Fibroblast of villous mesenchyme (primary cell): ENCODE results near the gene PIGW. TPM values are rescaled to one million over a fixed set of nuclear protein-coding genes. Genes with fewer than 3 reads are reported as not detected.

Source experiments
- DNase-seq: peaks from one replicate; pipeline ENCODE4 v3.0.0-alpha.2; 2010; ENCODE audit warnings: low read depth
- H3K4me3 ChIP-seq: 2 replicates; pipeline ENCODE4 v1.5.1; 2011; ENCODE audit warnings: low read depth, mild to moderate bottlenecking, low read length
- CTCF ChIP-seq: IDR thresholded peaks from 2 replicates; pipeline ENCODE4 v1.5.1; 2012; ENCODE audit warnings: low read depth, mild to moderate bottlenecking, low read length; ENCODE audit not compliant: insufficient read depth
- total RNA-seq: library from RNA; depleted of rRNA; stranded (reverse); fragments of >200 nt; gene quantifications from 2 replicates; pipeline ENCODE4 v1.2.3, GENCODE V29; 2012

The PIGW gene
- total RNA-seq, 1 donor = 8.6 TPM

GRCh38 chr17:36545077-36545464 is 10.3 kb downstream of the PIGW start:
- H3K4me3 ChIP-seq = peak overlapping the region; percentile 96
- DNase-seq = no peak
- no peak for TF ChIP-seq CTCF

GRCh38 chr17:36545465-36546417 is 11.0 kb downstream of the PIGW start:
- TF ChIP-seq CTCF = no peak
- peak overlapping the region; percentile 66 for H3K4me3 ChIP-seq
- DNase-seq = peak; percentile 98

GRCh38 chr17:36546418-36547093 is 11.8 kb downstream of the PIGW start:
- peak; percentile 13 for DNase-seq
- no peak for TF ChIP-seq CTCF
- H3K4me3 ChIP-seq = peak overlapping the region; percentile 66

- DNase-seq = no peak
- TF ChIP-seq CTCF = no peak
- peak overlapping the region; percentile 66 for H3K4me3 ChIP-seq
These were observed 13.0 kb downstream of the PIGW start for GRCh38 chr17:36547776-36548175.

GRCh38 chr17:36550491-36551417 is 16.0 kb downstream of the PIGW start:
- no peak for DNase-seq
- H3K4me3 ChIP-seq = no peak overlapping the region
- no peak for TF ChIP-seq CTCF

- TF ChIP-seq CTCF = no peak
- DNase-seq = no peak
- no peak overlapping the region for H3K4me3 ChIP-seq
These were observed 18.7 kb downstream of the PIGW start for GRCh38 chr17:36553459-36553858.
